ENCODE data around the gene CBLB.

Gene CBLB

GRCh38 chr3:105611304-105612192 is 257.3 kb downstream of the CBLB start:
- peak; percentile 30 for DNase-seq

- DNase-seq = no peak
Measured at GRCh38 chr3:105610473-105610872, 258.3 kb downstream of the CBLB start.

GRCh38 chr3:105608623-105609022 is 260.2 kb downstream of the CBLB start:
- DNase-seq = no peak

GRCh38 chr3:105606016-105606415 is 262.8 kb downstream of the CBLB start:
- no peak for DNase-seq
